Stimulated activated naive CD4-positive, alpha-beta T cell (primary cell): Measurements from ENCODE around the gene POLR1A.

Experiments used
- DNase-seq, 6 experiments: peaks; one replicate each; lab custom pipeline; 2025; lab: John Stamatoyannopoulos, UW

POLR1A gene

DNA sequence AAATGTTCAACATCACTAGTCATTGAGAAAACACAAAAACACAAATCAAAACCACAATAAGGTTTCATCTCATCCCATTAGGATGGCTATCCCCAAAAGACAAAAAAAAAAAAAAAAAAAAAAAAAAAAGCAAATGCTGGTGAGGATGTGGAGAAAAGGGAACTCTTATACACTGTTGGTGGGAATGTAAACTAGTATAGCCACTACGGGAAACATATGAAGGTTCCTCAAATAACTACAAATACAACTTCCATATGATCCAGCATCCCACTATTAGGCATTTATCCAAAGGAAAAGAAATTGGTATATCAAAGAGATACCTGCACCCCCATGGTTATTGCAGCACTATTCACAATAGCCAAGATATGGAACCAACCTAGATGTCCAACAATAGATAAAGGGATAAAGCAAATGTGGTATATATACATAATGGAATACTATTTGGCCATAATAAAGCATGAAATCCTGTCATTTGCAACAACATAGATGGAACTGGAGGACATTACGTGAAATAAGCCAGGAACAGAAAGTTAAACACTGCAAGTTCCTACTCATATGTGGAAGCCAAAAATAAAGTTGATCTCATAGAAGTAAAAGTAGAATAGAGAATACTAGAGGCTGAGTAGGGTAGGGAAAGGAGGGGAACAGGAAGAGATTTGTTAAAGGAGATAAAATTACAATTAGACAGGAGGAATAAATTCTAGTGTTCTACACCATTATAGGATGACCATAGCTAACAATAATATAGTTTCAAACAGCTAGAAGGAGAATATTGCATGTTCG is 8.4 kb downstream of the POLR1A start:
- DNase-seq, result no peak

DNA sequence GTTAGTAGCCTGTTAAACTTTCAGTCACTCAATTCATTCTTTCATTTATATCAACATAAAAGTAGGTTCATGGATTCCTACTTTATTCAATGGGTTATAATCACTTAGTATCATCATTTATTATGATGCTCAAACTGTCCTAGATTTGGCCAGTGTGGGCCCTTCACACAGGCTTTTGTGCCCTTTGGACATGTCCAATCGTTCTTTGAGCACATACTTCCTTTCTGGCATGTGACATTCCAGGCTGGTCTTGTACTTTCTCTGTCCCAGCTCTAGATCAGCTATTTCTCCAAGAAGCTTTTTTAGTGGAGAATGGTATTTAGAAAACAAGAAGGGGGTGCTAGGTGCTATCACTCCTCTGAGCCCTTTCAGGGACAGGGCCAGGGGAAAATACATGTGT is 11.5 kb downstream of the POLR1A start:
- no peak for DNase-seq

DNA sequence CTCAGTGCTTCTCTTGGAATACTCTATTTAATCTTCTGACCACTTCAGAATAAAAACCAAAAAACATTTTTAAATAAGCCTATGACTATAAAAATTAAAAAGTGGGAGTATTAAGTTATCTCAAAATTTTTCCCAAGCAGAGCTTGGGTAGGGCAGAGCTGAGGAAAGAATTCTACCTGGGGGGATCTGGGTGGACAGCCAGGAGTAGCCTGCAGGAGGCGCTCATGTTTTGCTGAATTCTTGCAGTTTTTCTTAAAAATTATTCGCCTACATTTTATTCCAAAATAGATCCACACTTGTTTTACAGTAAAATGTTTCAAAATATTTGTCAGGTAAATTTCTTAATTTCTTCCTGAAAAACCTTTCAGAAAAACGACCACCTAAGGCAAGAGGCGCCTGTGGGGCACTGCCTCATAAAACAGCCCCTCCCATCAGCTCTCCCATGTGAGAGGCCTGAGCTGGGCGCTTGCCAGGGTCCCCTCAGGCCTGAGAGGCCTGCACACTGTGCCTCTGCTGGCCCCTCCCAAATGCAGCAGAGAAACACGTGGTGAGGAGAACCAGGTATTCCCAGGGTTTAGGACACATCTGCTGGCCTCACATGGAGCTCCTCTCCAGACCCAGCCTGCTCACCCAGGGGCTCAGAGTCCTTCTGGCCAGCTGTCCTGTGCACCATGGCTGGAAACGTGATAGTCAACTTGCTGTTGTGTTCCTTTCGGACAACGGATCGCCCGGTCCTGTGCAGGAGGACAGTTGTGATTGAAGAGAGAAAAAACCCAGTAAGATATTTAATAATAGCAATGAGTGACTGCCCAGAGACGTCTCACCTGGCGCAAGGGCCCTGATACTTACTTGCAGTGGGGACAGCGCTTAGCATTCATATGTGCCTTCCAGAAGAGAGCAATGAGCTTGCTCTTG is 17.5 kb downstream of the POLR1A start:
- DNase-seq, result no peak

DNA sequence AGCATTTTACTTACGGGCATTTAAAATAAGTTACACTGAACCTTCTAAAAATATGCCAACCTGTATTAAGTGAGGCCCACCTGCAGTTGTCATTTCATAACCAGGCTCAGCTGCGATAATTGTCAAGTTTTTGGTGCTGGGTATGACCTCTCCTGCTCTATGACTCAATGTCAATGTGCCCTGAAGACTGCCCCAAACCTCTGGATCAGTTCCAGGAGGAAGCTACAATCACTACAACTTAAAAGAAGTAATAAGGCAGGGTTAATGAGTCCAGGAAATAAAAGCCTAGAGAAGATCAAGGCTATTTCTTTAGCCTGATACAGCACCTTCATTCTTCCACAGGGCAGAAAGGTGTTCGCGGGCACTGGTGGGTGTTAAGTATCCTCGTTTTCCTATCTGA is 22.9 kb downstream of the POLR1A start:
- no peak for DNase-seq

DNA sequence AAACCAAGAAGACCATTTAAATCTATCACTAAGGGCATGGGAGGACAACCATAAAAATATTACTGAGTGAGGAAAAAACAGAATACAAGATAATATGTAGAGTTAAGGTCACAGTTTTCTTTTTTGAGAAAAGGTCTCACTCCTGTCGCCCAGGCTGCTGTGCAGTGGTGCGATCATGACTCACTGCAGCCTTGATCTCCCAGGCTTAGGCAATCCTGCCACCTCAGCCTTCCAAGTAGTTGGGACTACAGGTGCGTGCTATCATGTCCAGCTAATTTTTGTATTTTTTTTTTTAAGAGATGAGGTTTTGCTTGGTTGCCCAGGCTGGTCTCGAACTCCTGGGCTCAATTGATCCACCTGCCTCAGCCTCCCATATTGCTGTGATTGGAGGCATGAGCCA is 24.0 kb downstream of the POLR1A start:
- DNase-seq, result no peak

DNA sequence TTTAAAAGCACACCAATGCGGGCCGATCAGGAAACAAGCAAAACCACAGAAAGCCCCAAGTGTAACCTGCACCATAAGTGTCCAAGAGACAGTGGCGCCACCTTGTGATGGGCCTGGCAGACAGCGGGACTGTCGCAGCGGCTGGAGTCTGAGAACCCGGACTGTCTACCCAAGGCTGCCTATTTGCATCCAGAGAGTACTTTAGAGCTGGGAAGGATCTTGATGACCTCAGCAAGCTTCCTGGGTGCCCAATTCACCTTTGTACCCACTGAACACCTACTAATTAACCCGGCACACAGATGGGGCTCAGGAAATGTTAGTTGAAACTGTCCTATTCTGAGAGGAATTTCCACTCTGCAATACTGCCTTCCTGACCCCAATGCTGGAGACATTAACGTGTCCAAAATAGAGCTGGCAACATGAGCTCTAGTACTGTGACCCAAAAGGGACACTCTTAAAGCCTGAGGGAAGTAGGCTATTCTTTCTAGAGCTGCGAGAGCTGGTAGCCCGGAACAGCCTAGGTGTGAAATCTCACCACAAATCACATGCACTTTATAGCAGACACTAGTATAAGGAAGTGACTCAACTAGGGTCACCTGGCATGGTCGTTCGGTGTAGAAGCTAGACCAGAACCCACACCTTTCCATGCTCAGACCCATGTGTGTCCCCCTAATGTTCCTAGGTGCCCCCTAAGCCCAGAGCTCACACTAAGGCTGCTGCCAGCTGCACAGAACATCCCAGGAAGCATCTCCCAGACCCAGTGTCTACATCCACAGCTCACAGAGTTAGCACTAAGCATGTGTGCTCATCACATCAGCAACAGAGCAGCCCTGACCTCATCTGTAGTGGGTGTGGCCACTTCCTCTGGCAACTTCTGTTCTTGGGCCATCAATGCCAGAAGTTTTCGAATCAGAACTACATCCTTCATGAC is 25.4 kb downstream of the POLR1A start:
- peak; percentile 63 to 79 (median 71) for DNase-seq

DNA sequence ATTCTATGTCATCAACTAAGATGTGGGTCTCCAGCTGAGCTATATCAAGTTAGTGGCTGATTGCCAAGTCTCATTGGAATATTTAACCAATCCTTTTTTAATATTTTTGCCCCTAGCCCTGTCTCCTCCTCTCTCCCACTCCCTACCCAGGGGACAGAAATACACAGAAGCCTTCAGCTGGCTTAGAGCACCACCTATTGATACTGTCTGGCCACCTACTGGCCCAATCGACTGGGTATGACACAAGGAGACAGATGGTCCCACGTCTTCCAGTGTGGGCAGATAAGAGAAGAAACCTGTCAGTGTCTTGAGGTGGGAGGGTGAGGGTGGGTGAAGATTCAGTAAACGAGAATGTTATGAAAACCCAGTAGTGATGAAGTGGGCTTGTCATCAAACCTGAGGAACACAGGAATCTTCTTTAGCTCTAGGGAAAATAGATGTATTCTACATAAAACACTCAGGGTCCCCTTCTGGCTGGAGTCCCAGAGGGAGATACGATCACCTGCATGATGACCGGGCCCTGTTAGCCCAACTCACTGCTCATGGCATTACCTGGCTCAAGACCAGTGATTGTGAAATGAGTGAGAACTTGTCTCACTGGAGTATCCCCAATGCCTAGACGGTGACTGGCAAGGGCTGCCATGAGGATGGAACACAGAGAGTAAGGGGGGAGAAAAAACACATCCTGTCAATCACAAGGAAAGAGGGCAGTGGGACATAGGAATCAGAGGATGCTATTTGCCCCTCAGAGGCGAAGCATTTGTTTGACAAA is 26.7 kb downstream of the POLR1A start:
- peak in 5 of 6 experiments; percentile 11 to 50 (median 27) for DNase-seq

DNA sequence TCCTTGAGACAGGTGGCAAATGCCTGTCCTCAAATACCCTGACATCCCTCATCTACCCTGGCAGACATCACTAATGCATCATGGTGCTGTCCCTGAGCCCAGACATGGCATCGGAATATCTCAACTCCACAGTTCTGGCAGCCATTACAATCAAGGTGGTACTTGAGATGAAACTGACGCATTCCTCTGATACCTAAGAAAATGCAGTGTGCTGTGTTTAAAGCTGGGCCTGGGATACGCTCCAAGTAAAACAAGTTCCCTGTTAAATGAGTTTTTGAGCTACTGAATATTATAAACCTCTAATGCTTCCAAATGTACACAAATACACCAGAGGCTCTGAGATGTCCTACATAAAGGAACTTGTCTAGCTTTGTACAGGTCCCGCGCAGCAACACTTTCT is 29.8 kb downstream of the POLR1A start:
- DNase-seq, result no peak

DNA sequence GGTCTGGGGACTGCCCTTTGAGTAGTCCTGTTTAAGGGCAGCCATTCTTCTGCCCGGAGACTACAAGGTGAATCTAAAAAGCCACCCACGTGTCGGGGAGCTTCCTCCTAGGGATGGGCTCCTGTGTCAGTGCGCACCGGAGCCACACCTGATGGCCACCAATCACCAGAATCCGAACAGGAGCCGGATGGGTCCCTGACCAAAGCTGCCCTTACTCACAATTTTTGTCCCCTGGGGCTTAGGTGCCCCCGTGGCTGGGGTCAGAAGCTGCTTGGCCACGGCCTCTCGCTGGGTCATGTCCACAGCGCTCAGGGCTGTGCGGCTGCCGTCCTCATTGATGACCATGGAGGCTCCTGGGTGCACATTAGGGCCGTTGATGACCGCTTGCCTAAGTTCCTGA is 30.9 kb downstream of the POLR1A start:
- no peak for DNase-seq

DNA sequence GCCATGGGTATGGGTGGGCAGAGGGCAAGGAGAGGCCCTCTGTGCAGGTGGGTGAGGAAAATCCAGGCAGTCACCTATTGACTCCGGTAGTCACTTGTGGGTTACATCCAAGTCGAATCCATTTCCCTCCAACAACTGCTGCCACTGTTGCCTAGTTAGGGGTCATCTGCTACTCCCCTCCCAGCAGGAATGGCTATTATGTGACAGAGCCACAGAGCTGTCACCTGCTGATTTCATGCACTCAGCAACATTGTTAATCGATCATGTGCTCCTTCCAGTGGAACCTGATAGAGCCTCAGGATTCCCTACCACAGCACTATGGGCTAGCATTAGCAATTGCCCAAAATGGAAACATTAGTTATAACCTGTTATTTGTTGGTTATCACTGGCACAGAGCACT is 31.4 kb downstream of the POLR1A start:
- DNase-seq, result no peak

DNA sequence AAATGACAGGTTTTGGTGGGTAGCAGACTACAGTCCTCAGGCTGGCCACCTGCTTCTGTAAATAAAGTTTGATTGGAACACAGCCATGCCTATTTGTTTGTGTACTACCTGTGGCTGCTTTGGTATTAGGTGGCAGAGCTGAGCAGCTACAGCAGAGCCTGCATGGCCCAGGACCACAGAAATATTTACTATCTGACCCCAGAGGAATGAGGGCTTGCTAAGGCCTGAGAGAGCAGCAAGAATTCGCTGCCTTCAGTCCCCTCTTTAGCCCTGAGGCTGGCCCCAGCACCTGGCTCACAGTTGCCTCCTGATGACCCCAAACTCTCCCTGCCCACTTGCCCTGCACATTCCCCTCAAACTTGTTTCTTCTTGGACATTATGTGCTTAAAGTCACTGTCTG is 32.5 kb downstream of the POLR1A start:
- no peak for DNase-seq

DNA sequence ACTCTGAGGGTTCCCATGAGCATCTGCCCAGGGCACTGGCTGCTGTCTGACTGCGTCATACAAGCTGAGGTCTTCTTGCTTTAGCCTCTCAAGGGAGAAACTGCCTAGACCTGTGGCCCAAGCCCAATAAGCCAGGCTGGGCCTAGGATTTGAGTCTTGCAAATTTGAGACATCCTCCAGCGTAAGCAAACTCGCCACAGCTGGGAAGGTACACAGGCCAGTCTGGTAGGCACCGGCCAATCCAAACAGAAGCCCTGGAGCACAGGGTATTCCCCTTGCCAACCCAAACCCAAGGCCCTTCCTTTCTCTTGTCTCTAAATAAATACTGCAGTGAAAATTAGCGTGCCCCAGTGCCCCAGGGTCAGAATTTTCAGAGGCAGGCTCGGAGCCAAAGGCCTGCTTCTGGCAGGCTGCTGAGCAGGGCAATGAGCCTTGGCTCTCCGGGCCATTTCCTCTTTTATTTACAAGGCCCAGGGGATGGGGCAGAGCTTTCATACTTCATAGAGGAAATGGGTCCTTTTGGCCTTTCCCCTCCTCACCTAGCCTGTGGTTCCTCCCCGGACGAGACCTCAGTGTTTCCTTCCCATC is 33.3 kb downstream of the POLR1A start:
- no peak for DNase-seq

DNA sequence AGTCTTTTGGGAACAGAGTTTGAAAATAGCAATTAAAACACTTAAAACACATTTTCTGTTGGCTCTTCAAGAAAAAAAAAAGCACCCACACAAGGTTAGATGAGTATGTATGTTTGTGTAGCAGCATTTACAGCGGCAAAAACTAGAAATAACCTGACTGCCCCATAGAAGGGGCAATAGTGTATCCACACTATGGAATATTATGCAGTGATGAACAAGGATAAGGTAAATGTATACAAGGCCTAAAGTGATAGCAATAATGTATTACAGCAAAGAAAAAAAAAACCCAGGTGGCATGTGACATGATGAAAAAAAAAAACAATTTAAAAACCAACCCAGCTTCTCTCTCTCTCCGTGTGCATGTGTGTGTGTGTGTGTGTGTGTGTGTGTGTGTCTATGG is 34.8 kb downstream of the POLR1A start:
- no peak for DNase-seq

DNA sequence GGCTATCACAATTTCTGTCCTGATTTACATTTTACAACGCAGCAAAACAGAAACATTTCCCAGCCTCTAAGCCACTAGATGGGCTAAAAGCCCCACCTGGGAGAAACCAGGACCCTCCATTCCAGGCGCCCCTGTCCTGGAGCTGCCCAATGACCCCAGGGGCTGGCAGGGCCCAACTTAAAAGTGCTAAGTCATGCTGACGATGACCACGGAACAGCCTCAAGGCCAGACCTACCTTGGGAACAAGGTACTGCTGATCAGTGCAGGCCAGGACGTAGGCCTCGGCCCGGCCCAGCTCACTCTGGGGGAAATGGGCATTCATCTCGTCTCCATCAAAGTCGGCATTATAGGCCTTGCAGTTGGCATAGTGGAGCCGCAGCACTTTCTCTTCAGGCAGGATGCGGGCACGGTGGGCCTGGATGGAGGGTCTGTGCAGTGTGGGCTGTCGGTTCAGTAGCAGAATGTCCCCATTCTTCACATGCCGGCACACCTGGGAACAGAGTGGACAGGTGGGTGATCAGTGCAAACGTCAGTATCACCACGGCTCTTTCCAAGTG is 35.8 kb downstream of the POLR1A start:
- no peak for DNase-seq

DNA sequence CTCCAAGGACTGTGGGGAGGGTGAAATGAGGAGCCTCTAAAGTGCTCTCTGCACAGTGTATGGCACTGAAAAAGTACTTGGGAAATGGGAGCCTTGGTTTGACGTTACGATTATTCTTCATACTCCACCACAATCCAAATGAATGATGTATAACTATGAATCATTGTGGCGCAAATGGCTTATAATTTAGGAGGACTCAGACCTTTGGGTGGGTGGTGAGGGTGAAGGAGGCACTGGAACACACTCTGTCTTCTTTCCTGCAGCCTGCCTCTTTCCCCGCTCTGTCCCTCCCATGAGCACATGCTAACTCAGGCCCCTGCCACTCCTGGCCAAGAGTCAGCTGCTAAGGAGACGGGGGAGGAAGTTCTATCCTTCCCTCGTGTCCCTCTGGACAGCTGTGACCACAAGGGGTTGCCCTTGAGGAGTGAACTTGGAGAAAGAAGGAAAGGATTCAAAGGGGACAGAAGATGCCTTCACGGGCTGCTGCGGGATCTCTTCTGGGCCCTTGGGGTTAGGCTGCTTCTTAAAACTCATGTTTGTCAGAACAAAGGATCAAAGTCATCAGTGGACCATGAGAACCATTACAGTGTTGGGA is 36.5 kb downstream of the POLR1A start:
- DNase-seq, result no peak

DNA sequence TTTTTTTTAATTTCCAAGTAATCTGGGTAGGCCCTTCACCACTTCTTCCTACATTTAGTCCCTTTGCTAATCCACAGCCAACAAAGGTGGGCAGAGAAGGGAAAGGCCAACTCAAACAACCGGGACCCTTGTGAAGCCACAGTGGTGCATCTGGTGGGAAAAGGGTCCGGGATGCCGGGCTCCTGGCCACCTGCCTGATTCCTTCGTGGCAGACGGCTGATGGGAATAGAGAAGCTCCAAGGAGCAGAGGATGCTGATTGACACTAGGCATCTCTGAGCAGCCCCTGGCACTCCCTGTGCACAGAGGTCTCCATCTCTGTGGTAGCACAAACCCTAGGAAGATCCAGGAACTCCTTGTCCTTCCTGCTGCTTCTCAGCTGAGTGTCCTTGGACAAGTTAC is 37.0 kb downstream of the POLR1A start:
- DNase-seq, result no peak

DNA sequence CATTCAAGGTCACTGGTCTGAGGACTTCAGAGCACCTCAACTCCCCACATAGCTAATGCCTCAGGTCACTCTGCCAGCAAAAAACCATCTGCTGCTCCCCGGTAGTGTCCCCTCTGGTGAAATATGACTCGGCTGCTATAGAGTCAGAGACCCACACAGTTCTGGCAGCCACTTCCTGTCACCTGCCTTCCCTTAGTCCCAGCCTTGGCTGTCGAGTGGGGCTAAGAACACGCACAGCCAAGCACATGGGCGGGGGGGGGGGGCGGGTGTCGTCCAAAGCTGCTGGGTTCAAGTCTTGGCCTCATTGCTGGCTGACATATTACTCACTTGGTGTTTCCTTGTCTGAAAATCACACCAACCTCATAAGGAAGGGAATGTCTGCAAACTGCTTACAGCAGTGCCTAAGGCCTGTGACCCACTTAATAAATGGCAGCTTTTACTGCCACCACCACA is 37.5 kb downstream of the POLR1A start:
- peak; percentile 2 to 39 (median 8) for DNase-seq

DNA sequence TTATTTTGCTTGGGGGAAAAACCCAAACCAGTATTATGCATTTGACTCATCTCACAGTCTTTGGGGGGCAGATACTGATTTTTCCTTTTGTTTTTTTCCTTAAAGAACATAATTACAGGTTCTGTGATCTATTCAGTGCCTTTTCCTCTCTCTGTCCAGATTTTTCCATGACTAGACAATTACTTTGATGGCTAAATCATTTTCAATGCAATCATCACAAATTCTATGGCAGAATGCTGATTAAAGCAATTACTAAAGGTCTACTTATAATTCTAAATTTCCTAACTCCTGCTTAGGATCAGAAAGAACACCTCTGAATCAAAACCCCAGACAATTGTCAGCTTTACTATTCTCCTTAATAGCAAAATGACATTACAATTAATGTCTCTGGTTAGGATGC is 38.8 kb downstream of the POLR1A start:
- no peak for DNase-seq

DNA sequence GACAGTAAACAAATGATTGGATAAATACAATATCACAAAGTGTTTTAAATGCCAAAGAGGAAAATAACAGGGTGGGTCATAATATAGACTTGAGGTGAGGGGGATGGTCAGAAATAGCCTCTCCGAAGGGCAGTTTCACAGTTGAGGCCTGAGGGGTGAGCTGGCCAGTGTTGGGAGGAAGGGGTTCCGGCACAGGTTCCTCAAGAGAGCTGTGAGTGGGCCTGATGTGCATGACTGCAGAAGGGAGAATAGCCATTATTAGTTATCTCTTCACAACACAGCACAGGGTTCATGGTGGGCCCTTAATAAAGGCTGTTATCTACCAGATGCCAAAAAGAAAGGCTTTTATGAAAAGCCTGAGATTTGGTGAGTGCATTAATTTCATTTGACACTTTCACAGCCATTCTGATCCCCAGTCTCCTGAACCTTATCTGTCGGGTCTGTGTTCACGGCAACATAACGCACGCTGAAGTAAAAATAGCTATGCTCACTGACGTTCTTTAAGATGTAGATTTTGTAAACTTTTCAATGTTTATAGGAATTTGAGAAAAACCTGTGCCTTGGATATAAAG is 39.6 kb downstream of the POLR1A start:
- no peak for DNase-seq

DNA sequence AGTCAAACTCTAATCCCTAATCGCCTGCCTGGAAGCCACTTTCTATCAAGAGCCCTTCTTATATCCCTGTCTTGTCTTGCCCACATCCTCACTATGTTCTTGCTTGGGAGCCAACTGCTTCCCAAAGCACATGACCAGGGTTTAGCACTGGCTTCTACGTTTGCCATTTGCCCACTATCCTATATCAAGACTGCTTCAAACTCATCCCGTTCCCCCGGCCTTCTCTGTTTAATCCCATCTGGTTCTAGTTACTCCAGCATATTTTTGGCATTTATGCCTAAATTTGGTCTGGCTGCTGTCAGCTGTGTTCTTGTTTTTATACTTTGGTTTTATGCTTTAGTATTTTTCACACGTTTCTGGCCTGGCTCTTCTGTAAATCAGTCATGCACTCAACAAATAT is 40.2 kb downstream of the POLR1A start:
- DNase-seq, result no peak
